Gastrocnemius medialis (tissue), 4 donors: Measurements from ENCODE around the gene HOXA3.

Source experiments
- POLR2A ChIP-seq, 2 donors: fragments of 450-650 bp; IDR thresholded peaks; one replicate each; pipeline ENCODE4 v1.6.1; 2017; ENCODE audit warnings: antibody characterized with exemption in 2 of 2, mild to moderate bottlenecking in 2 of 2, moderate library complexity in 2 of 2
- TF ChIP-seq, protein P1 (sequence below), 5 experiments: fragments of 450-650 bp in 3 of 5; fragments of 200-600 bp in 2 of 5; sonication (generic) in 2 of 5; IDR thresholded peaks in 4 of 5; conservative IDR thresholded peaks in 1 of 5; 1 replicate in 4 of 5; 2 replicates in 1 of 5; pipeline ENCODE4 v1.5.1; 2016 to 2019; ENCODE audit warnings: antibody characterized with exemption in 5 of 5, mild to moderate bottlenecking in 3 of 5, moderate library complexity in 3 of 5

DNA sequence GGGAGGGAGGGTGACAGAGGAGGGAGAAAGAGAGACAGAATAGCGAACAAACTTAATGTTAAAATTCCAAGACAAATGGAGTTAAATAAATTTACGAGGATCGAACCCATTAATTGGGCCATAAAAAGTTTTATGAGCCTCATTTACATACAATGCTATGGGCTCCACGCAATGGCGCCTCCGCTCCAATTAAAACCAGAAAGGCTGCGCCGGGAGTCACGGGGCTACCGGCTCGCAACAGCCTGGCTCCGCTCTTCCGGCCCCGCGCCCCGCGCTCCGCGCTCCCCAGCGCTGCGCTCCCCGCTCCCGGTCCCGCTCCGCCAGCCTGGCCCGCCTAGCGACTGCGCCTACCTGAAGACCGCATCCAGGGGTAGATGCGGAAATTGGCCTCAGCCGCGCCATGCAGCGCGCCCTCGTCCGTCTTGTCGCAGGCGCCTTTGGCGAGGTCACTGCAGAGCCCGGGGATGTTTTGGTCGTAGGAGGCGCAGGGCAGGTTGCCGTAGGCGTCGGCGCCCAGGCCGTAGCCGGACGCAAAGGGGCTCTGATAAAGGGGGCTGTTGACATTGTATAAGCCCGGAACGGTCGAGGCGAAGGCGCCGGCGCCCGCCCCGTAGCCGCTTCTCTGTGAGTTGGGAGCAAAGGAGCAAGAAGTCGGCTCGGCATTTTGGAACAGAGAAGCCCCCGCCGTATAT lies 3.6 kb upstream of the HOXA3 start:
- peak; percentile 13 to 51 for TF ChIP-seq POLR2A (IDR thresholded peaks at IDR 0.05)
- TF ChIP-seq, protein P1, sequence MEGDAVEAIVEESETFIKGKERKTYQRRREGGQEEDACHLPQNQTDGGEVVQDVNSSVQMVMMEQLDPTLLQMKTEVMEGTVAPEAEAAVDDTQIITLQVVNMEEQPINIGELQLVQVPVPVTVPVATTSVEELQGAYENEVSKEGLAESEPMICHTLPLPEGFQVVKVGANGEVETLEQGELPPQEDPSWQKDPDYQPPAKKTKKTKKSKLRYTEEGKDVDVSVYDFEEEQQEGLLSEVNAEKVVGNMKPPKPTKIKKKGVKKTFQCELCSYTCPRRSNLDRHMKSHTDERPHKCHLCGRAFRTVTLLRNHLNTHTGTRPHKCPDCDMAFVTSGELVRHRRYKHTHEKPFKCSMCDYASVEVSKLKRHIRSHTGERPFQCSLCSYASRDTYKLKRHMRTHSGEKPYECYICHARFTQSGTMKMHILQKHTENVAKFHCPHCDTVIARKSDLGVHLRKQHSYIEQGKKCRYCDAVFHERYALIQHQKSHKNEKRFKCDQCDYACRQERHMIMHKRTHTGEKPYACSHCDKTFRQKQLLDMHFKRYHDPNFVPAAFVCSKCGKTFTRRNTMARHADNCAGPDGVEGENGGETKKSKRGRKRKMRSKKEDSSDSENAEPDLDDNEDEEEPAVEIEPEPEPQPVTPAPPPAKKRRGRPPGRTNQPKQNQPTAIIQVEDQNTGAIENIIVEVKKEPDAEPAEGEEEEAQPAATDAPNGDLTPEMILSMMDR (IDR thresholded peaks at IDR 0.05 in 4 of 5, conservative IDR thresholded peaks at IDR 0.05 in 1 of 5): peak in 1 of 5 experiments; percentile 32
